Endometrial microvascular endothelial cells (primary cell): ENCODE data around the gene GLIS1. TPM values are rescaled to one million over a fixed set of nuclear protein-coding genes. Genes with fewer than 3 reads are reported as not detected.

Experiments
- in situ Hi-C: cut with HindIII; loops from 2 replicates; pipeline ENCODE4 v1.10.0; 2017; ENCODE audit warnings: low sequenced_read_pairs, low pct_unique_long_range_greater_than_20kb; ENCODE audit errors: inconsistent ontology term
- total RNA-seq: library from RNA; depleted of rRNA; stranded (reverse); fragments of >200 nt; gene quantifications from one replicate; pipeline ENCODE4 v1.2.3, GENCODE V29; 2015; ENCODE audit errors: inconsistent ontology term

The GLIS1 gene
- total RNA-seq, 1 donor from 2014 or later, result not detected

DNA sequence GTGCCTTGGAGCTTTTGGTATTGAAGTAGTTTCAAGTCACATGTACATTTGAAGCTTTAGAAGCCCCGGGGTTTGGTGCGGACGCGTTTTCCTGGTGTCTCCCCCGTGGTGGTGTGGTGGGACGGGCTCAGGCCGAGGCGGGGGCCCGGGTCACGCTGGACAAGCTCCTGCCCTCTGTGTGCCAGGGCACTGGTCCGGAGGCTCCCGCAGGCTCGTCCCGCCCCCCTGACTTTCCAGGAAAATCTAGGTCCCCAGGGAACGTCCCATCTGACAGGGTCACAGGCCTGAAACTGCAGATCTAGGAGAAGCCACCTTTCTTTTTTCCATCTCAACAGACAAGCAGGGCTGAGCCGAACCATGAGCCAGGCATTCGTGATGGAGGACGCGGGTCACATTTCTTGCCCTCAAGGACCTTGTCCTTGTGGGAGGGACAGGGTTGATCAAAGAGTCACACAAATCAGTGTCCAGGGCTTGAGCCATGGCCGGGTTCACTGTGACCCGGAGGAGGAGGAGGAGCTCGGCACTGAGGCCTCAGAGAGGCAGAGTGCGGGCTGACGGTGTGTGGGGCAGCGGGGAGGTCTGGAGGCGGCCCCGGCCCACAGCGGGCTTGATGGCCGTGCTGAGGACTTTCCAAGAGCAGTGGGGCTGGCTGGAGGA, 278.2 kb downstream of the GLIS1 start:
- in situ Hi-C loops, result no loop called here

DNA sequence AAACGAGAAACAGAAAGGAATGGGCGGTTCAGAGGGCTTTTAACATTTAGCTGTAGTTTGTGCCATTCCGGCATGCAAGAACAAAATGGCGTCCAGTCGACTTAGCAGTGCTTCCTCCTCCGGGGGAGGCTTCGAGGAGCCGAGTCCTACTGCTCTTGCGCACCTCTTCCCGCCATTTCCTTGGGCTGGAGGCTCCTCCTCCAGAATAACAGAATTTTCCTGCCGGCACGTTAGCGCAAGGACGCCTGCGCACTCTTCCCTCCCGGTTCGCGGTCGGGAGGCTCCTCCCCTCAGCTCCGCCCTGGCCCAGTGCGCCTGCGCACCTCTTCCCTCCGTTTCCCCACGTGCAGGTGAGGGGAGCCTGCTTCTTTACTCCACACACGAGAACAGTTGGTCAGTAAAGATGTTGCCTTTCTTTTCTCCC, 278.7 kb downstream of the GLIS1 start:
- in situ Hi-C loops, result no loop called here

DNA sequence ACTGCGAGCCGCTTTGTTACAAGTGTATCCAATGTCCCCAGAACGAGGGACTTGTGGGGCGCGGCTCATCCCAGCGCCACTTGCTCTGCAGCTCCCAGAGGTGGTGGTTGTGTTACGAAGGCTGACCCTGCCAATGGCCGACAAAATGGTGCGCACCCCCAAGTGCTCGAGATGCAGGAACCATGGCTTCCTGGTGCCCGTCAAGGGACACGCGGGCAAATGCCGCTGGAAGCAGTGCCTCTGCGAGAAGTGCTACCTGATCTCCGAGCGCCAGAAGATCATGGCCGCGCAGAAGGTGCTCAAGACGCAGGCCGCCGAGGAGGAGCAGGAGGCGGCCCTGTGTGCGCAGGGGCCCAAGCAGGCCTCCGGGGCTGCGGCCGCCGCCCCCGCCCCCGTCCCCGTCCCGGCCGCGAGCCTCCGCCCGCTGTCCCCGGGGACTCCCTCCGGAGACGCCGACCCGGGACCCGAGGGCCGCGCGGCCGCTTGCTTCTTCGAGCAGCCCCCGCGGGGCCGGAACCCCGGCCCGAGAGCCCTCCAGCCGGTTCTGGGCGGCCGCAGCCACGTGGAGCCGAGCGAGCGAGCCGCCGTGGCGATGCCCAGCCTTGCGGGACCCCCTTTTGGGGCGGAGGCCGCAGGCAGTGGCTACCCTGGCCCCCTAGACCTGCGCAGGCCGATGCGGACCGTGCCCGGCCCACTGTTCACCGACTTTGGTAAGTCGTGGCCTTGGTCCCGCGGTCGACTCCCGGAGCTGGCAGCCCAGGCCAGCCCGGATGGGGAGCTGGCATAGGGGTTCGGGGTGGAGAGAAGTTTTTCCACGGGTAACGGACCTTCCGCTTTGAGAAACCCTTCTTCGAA, 279.4 kb downstream of the GLIS1 start, which contains the start of gene DMRTB1:
TSS of gene DMRTB1 (plus strand) at position 79 of the 855 bp plus-strand sequence. CDS start at position 134, 55 bp downstream.
- in situ Hi-C loops, result no loop called here

DNA sequence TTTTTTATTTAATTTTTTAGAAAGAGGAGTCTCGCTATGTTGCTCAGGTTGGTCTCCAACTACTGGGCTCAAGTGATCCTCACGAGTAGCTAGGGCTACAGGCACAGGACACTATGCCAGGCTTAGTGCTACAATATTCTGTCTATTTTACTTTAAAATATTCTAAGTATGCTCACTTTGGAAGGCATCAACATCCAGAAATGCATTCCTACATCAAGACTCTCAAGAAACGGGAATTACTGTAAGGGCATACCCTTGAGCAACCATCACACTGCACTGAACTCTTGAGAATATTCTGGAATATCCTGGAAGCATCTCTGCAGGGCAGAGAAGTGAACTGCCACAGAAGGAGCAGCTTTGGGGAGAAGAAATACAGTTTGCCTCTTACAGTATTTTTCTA, 280.3 kb downstream of the GLIS1 start:
- in situ Hi-C loops, result no loop called here

Other genes starting within 250 kb of the GLIS1 start
- 39.8 TPM for gene NDC1, start 99.1 kb upstream of the GLIS1 start, total RNA-seq
- 22.6 TPM for gene YIPF1, start 150.6 kb upstream of the GLIS1 start, total RNA-seq
- not detected for gene DIO1, start 155.0 kb upstream of the GLIS1 start, total RNA-seq
- gene IFT25, start 206.5 kb upstream of the GLIS1 start, total RNA-seq, result 20.6 TPM
- gene LRRC42, start 207.2 kb upstream of the GLIS1 start, total RNA-seq, result 34.6 TPM